ENCODE measurements around the gene PCBD2. TPM values are rescaled to one million over a fixed set of nuclear protein-coding genes. Genes with fewer than 3 reads are reported as not detected.

Gene PCBD2
- 10.7 to 12.3 TPM (median 11.1 TPM) in 5 replicates for total RNA-seq (2022; extraction: Qiagen RNA extraction; ENCODE audit: low read depth)

GRCh38 chr5:134904610-134905245, at the start of gene PCBD2:
PCBD2 (plus strand) TSS chr5:134905131; CDS start chr5:134905140, 9 bp downstream.

DNA sequence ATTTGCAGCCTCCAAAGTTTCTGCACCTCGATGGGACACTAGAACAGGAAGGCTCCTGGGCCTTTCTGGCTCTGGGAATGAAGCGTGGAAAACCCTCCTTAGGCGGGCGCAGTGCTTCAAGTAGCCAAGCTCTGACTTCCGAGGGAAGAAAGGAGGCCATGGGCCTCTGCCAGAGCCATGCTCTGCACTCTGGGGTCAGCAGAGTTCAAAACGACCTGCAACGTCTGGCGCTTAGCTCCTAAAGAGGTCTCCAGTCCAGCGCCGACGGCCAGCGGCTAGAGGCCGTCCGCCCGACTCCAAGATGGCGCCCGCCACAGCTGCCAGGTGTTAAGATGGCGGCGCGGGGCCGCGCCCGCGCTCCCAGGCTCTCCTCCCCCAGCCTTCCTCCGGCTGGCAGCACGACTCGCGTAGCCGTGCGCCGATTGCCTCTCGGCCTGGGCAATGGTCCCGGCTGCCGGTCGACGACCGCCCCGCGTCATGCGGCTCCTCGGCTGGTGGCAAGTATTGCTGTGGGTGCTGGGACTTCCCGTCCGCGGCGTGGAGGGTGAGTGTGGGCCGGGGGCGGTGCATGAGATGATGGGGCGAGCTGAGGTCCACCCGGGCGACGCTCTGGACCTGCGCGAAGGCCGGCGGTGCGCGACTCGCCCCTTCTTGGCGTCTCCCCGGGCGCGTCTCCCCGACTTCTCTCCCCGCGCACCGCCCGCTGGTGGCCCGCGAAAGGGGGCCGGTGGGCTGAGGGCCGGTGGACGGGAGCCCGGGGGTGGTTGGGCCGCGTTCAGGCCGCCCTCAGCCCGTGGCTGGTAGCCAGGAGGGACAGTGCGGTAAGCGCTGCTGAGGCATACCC, 30.7 kb upstream of the PCBD2 start, which contains the start of gene TXNDC15:
Gene TXNDC15, plus strand, starts transcription at position 385 of the 844 bp plus-strand sequence. Its CDS starts 57 bp downstream, at position 442.

GRCh38 chr5:134967607-134968006, 62.7 kb downstream of the PCBD2 start, which contains the start of gene CATSPER3:
CATSPER3 (plus strand) TSS chr5:134967907; CDS start chr5:134967992, 85 bp downstream.

Other genes with a start within 250 kb of the PCBD2 start
- 23.6 to 30.2 TPM (median 26.1 TPM) in 5 replicates for gene CAMLG, start 166.6 kb upstream of the PCBD2 start, total RNA-seq (2022; extraction: Qiagen RNA extraction; ENCODE audit: low read depth)
- 51.4 to 69.8 TPM (median 63.6 TPM) in 5 replicates for gene DDX46, start 146.4 kb upstream of the PCBD2 start, total RNA-seq (2022; extraction: Qiagen RNA extraction; ENCODE audit: low read depth)
- 15.7 to 24.9 TPM (median 22.8 TPM) in 5 replicates for gene C5orf24, start 59.2 kb upstream of the PCBD2 start, total RNA-seq (2022; extraction: Qiagen RNA extraction; ENCODE audit: low read depth)
- 50.8 to 67.2 TPM (median 54.3 TPM) in 5 replicates for gene TXNDC15, start 30.8 kb upstream of the PCBD2 start, total RNA-seq (2022; extraction: Qiagen RNA extraction; ENCODE audit: low read depth)
- gene CATSPER3, start 62.8 kb downstream of the PCBD2 start, total RNA-seq (2022; extraction: Qiagen RNA extraction; ENCODE audit: low read depth), result 0.19 to 0.50 TPM (median 0.37 TPM) in 5 replicates
- 19.2 to 31.0 TPM (median 28.5 TPM) in 5 replicates for gene PITX1, start 129.1 kb downstream of the PCBD2 start, total RNA-seq (2022; extraction: Qiagen RNA extraction; ENCODE audit: low read depth)